K562 (cell line): Measurements from ENCODE around the gene OTOG. TPM values are rescaled to one million over a fixed set of nuclear protein-coding genes. Genes with fewer than 3 reads are reported as not detected.

Experiments
- ATAC-seq: fragments of 200-7000 bp; cut with Tn5 transposase; 3 replicates; pipeline ENCODE4 v1.9.1; 2020; ENCODE audit warnings: moderate library complexity
- BruUV-seq: library from RNA; stranded (reverse); fragments of 400-500 nt; replicated peaks from 2 replicates; lab custom pipeline; 2021; lab: Mats Ljungman, UMichigan
- CTCF ChIA-PET: fragments of 300-600 bp; formaldehyde crosslinking; extraction: SDS; loops from one replicate; lab custom pipeline; 2021; ENCODE audit warnings: low intra/inter-chr PET ratio; lab: Yijun Ruan, JAX
- POLR2A ChIA-PET: fragments of 300-600, 350-650 bp; sonication (Branson Sonifier 250); formaldehyde crosslinking; extraction: SDS; loops from one replicate; lab custom pipeline; 2021; ENCODE audit warnings: antibody characterized with exemption, inconsistent platforms; lab: Yijun Ruan, JAX
- DNase-seq, 4 experiments: peaks; one replicate each; pipeline versions ENCODE4 v3.0.0 to v3.0.0-alpha.2; 2011 to 2018; ENCODE audit warnings: low spot score in 3 of 4, mixed read lengths in 3 of 4; ENCODE audit errors: extremely low read depth in 1 of 4
- FAIRE-seq: peaks from 2 replicates; lab custom pipeline; 2011; peaks lifted over from hg19 to GRCh38; lab: Jason Lieb, UNC
- H2AFZ ChIP-seq: 2 replicates; pipeline ENCODE4 v1.6.0; 2011; ENCODE audit warnings: low read depth, low read length, control low read depth, inconsistent platforms
- H3K27ac ChIP-seq: fragments of 200-600 bp; 3 replicates; pipeline ENCODE4 v1.8.0; 2011; ENCODE audit warnings: low read depth, mild to moderate bottlenecking, control low read depth, inconsistent platforms, low read length, moderate library complexity, mixed read lengths; ENCODE audit errors: extremely low read depth
- H3K27me3 ChIP-seq, 2 experiments: fragments of 300-600 bp in 1 of 2; 2 replicates in 1 of 2; 3 replicates in 1 of 2; pipeline versions ENCODE4 v1.6.0 to v1.8.0; 2011; ENCODE audit warnings: inconsistent platforms in 2 of 2, low read length in 2 of 2, mild to moderate bottlenecking in 1 of 2, mixed read lengths in 1 of 2, moderate library complexity in 1 of 2; ENCODE audit not compliant: control insufficient read depth in 2 of 2, insufficient read depth in 2 of 2
- H3K36me3 ChIP-seq: fragments of 300-600 bp; 3 replicates; pipeline ENCODE4 v1.8.0; 2011; ENCODE audit warnings: mild to moderate bottlenecking, low read length, inconsistent platforms; ENCODE audit not compliant: control insufficient read depth, insufficient read depth
- H3K4me1 ChIP-seq, 2 experiments: fragments of 200-600 bp in 1 of 2; replicated peaks in 1 of 2; 2 replicates in 1 of 2; 3 replicates in 1 of 2; pipeline versions ENCODE4 v1.5.1 to v1.8.0; 2011; ENCODE audit warnings: inconsistent platforms in 2 of 2, low read length in 2 of 2, mild to moderate bottlenecking in 1 of 2, mixed read lengths in 1 of 2, moderate library complexity in 1 of 2; ENCODE audit not compliant: control insufficient read depth in 2 of 2, insufficient read depth in 2 of 2
- H3K4me2 ChIP-seq: 2 replicates; pipeline ENCODE4 v1.6.1; 2011; ENCODE audit warnings: low read length, control low read depth, inconsistent platforms, mixed read lengths; ENCODE audit not compliant: insufficient read depth
- H3K4me3 ChIP-seq: fragments of 200-600 bp; sonication (generic), shearing (Covaris generic); 2 replicates; pipeline ENCODE4 v1.5.1; 2016; ENCODE audit warnings: control low read depth, inconsistent platforms
- H3K79me2 ChIP-seq: fragments of 200-600 bp; 3 replicates; pipeline ENCODE4 v1.8.0; 2011; ENCODE audit warnings: low read length, inconsistent platforms; ENCODE audit not compliant: control insufficient read depth, insufficient read depth
- H3K9ac ChIP-seq, 2 experiments: 2 replicates each; pipeline versions ENCODE4 v1.6.0 to v1.6.1; 2011; ENCODE audit warnings: low read depth in 2 of 2, low read length in 2 of 2, control low read depth in 1 of 2, inconsistent platforms in 1 of 2, mild to moderate bottlenecking in 1 of 2, mixed read lengths in 1 of 2; ENCODE audit not compliant: insufficient read depth in 1 of 2
- H3K9me1 ChIP-seq: one replicate; pipeline ENCODE4 v1.6.0; 2011; ENCODE audit warnings: inconsistent platforms, mild to moderate bottlenecking, low read length, moderate library complexity; ENCODE audit not compliant: control insufficient read depth, insufficient read depth
- H3K9me3 ChIP-seq: replicated peaks from 2 replicates; pipeline ENCODE4 v1.5.1; 2011; ENCODE audit warnings: low read depth, low read length, inconsistent platforms; ENCODE audit not compliant: control insufficient read depth, insufficient read depth
- H4K20me1 ChIP-seq: replicated peaks from 2 replicates; pipeline ENCODE4 v1.6.1; 2011; ENCODE audit warnings: low read length, inconsistent platforms, mixed read lengths; ENCODE audit not compliant: control insufficient read depth, insufficient read depth
- CHD1 ChIP-seq: fragments of 200-600 bp; sonication (generic); IDR thresholded peaks from one replicate; pipeline ENCODE4 v1.6.1; 2012; ENCODE audit warnings: mild to moderate bottlenecking, moderate library complexity, low read length, inconsistent platforms
- CTCF ChIP-seq, 3 experiments: IDR thresholded peaks in 2 of 3; conservative IDR thresholded peaks in 1 of 3; 2 replicates each; pipeline ENCODE4 v1.5.1; 2011 to 2012; ENCODE audit warnings: low read length in 3 of 3, mild to moderate bottlenecking in 3 of 3, control low read depth in 2 of 3, improper control_type of control experiment in 1 of 3, inconsistent platforms in 1 of 3, low read depth in 1 of 3, mixed read lengths in 1 of 3, moderate library complexity in 1 of 3; ENCODE audit not compliant: insufficient read depth in 2 of 3
- HDGF ChIP-seq: fragments of 450-650 bp; IDR thresholded peaks from 2 replicates; pipeline ENCODE4 v1.6.1; 2016
- MAFF ChIP-seq: IDR thresholded peaks from 2 replicates; pipeline ENCODE4 v1.6.1; 2012; ENCODE audit warnings: low read length, improper control_type of control experiment
- NFE2L1 ChIP-seq: fragments of 450-650 bp; IDR thresholded peaks from 2 replicates; pipeline ENCODE4 v1.6.1; 2016; ENCODE audit warnings: missing genetic modification characterization, low read depth, mild to moderate bottlenecking, missing compliant biosample characterization, moderate library complexity, borderline replicate concordance
- ZMIZ1 ChIP-seq, 2 experiments: fragments of 150-350 bp in 1 of 2; IDR thresholded peaks; 2 replicates each; pipeline ENCODE4 v1.6.1; 2012 to 2016; ENCODE audit warnings: low read depth in 2 of 2, low read length in 2 of 2, mild to moderate bottlenecking in 1 of 2, moderate library complexity in 1 of 2
- ZNF41 ChIP-seq: fragments of 250-450 bp; sonication (Bioruptor Pico); conservative IDR thresholded peaks from 2 replicates; pipeline ENCODE4 v1.4.0; 2020; ENCODE audit warnings: mild to moderate bottlenecking
- WGBS: fragments of 100-300 bp; shearing (Covaris generic); methylation state at CpG from one replicate; pipeline ENCODE4 v1.1.6; 2016; ENCODE audit warnings: low coverage, mixed read lengths; ENCODE audit not compliant: insufficient coverage; ENCODE audit errors: missing lambda C conversion rate; 5-methylcytosine and 5-hydroxymethylcytosine counted together
- in situ Hi-C: fragments of 300-500 bp; cut with MboI; formaldehyde crosslinking; loops from 4 replicates; pipeline ENCODE4 v1.15.0; 2018; ENCODE audit warnings: inconsistent platforms, mixed read lengths
- intact Hi-C: fragments of 100-400 bp; cut with micrococcal nuclease; formaldehyde crosslinking; loops from 2 replicates; pipeline ENCODE4 v1.14.2; 2022
- polyA plus RNA-seq, 8 experiments: library from polyadenylated mRNA; depleted of rRNA in 4 of 8; stranded (reverse) in 5 of 8; unstranded in 3 of 8; fragments of >200 nt; fragmentation: Nextera tagmentation in 2 of 8; fragmentation: Illumina TruSeq in 1 of 8; extraction: Ambion mirVana in 2 of 8; extraction: Trizol in 1 of 8; gene quantifications; 2 replicates each; pipeline versions ENCODE4 v1.2.1 to v1.2.3, GENCODE V29; 2011 to 2014; ENCODE audit warnings: inconsistent platforms in 1 of 8, missing spikeins in 1 of 8
- total RNA-seq, 7 experiments: library from RNA; depleted of rRNA in 6 of 7; stranded (reverse); fragments of >200 nt in 6 of 7; fragmentation: Illumina TruSeq in 2 of 7; extraction: Trizol in 2 of 7; gene quantifications; 2 replicates each; pipeline versions ENCODE4 v1.2.1 to v1.2.3, GENCODE V29; 2011 to 2021; ENCODE audit warnings: low replicate concordance in 1 of 7

Gene OTOG
- total and polyA plus RNA-seq, 9 of the 15 experiments (the other 6 are each of a cell fraction or from before 2014, with no cell fraction given) = not detected

- 3% methylated on average over 4 of the region's 4 CpGs for WGBS
- Histone ChIP-seq H3K9me1 (no peaks in the 10 kb centered on the region), H4K20me1 (peaks cover 6% of the 10 kb centered on the region; the same call in 1 of the 2 replicates), H2AFZ (no peak overlapping the region), H3K79me2 (no peaks in the 10 kb centered on the region), H3K4me3 (no peak overlapping the region), H3K36me3 (no peaks in the 10 kb centered on the region), H3K27ac (no peak overlapping the region), H3K27me3 (peaks cover 2 to 37% of the 10 kb centered on the region in 2 experiments; a peak in 2 of 5 replicates), H3K9me3 (no peaks in the 10 kb centered on the region), H3K9ac (no peak overlapping the region), H3K4me2 (no peak overlapping the region), H3K4me1 (no peaks in the 10 kb centered on the region; a peak in 2 of 5 replicates)
- ChIA-PET POLR2A (interaction anchor here (1.8 kb wide), 1 partner anchor 12 kb away, joined by 3 read pairs; no protein-coding TSS in a partner anchor), CTCF (no interaction called here)
- ATAC-seq (peak; percentile 72), DNase-seq (peak in 2 of 4 experiments; percentile 34 to 42), FAIRE-seq (no peak)
- no TSS peak for BruUV-seq
- in situ Hi-C loops (no loop called here), intact Hi-C loops (no loop called here)
- TF ChIP-seq CTCF (IDR thresholded peaks at IDR 0.05 in 2 of 3, conservative IDR thresholded peaks at IDR 0.05 in 1 of 3; ENCODE audit: insufficient read depth in 2 of 3, low read depth in 1 of 3, low read length in 3 of 3) = 0 out of 6 replicates have a peak, but pooled peaks of 1 of the 3 experiments have one; percentile 13
- no peak for TF ChIP-seq HDGF
Observed at GRCh38 chr11:17554487-17554886, 7.4 kb downstream of the OTOG start.

- intact Hi-C loops (no loop called here), in situ Hi-C loops (no loop called here)
- Histone ChIP-seq H3K27me3 (peaks cover 2 to 36% of the 10 kb centered on the region in 2 experiments; a peak in 2 of 5 replicates), H3K36me3 (no peaks in the 10 kb centered on the region), H3K27ac (no peak overlapping the region), H3K9me3 (no peaks in the 10 kb centered on the region), H3K4me1 (no peaks in the 10 kb centered on the region; a peak in 1 of 5 replicates), H3K79me2 (no peaks in the 10 kb centered on the region), H4K20me1 (peaks cover 11% of the 10 kb centered on the region; the same call in 1 of the 2 replicates), H3K4me3 (no peak overlapping the region), H3K9ac (no peak overlapping the region), H2AFZ (no peak overlapping the region), H3K4me2 (no peak overlapping the region), H3K9me1 (no peaks in the 10 kb centered on the region)
- BruUV-seq = no TSS peak
- 18% methylated on average over 8 of the region's 8 CpGs for WGBS
- ATAC-seq (no peak), FAIRE-seq (no peak), DNase-seq (no peak)
- POLR2A ChIA-PET = interaction anchor here (0.6 to 0.8 kb wide), 2 partner anchors 14 to 789 kb away, joined by 3 to 5 read pairs; no protein-coding TSS in a partner anchor
- CTCF ChIA-PET = no interaction called here
- TF ChIP-seq NFE2L1 (no peak), ZNF41 (CRISPR knock-in tag) (no peak), CHD1 (no peak), ZMIZ1 (IDR thresholded peaks at IDR 0.05; ENCODE audit: low read depth in 2 of 2, low read length in 2 of 2) (no peak), MAFF (no peak)
Observed at GRCh38 chr11:17556999-17557398, 9.9 kb downstream of the OTOG start.
